CD14-positive monocyte (primary cell): Measurements from ENCODE around the gene OBSCN. TPM values are rescaled to one million over a fixed set of nuclear protein-coding genes. Genes with fewer than 3 reads are reported as not detected.

Experiments
- DNase-seq, 3 donors: peaks; one replicate each; pipeline ENCODE4 v3.0.0-alpha.2; 2011 to 2022
- H2AFZ ChIP-seq: 2 replicates; pipeline ENCODE4 v1.6.0; 2012; ENCODE audit warnings: mild to moderate bottlenecking, low read depth, low read length, inconsistent platforms; ENCODE audit not compliant: insufficient read depth, poor library complexity, severe bottlenecking
- H3K27ac ChIP-seq, 2 donors: 1 replicate in 1 of 2; 2 replicates in 1 of 2; pipeline ENCODE4 v1.5.1; 2012 to 2013; ENCODE audit warnings: low read length in 2 of 2, control low read depth in 1 of 2, inconsistent platforms in 1 of 2, low read depth in 1 of 2, mild to moderate bottlenecking in 1 of 2
- H3K27me3 ChIP-seq, 2 donors: one replicate each; pipeline versions ENCODE4 v1.6.0 to v1.6.1; 2011 to 2013; ENCODE audit warnings: low read length in 2 of 2; ENCODE audit not compliant: control insufficient read depth in 2 of 2, insufficient read depth in 2 of 2
- H3K36me3 ChIP-seq, 2 donors: replicated peaks in 1 of 2; 1 replicate in 1 of 2; 2 replicates in 1 of 2; pipeline versions ENCODE4 v1.5.1 to v1.6.1; 2012 to 2013; ENCODE audit warnings: low read length in 2 of 2, control low read depth in 1 of 2, inconsistent platforms in 1 of 2, mild to moderate bottlenecking in 1 of 2; ENCODE audit not compliant: insufficient read depth in 2 of 2, control insufficient read depth in 1 of 2
- H3K4me1 ChIP-seq, 2 donors: 1 replicate in 1 of 2; 2 replicates in 1 of 2; pipeline versions ENCODE4 v1.5.1 to v1.6.1; 2012 to 2013; ENCODE audit warnings: low read length in 2 of 2, control low read depth in 1 of 2, inconsistent platforms in 1 of 2, mild to moderate bottlenecking in 1 of 2, moderate library complexity in 1 of 2; ENCODE audit not compliant: insufficient read depth in 2 of 2, control insufficient read depth in 1 of 2
- H3K4me2 ChIP-seq: replicated peaks from 2 replicates; pipeline ENCODE3; 2012; ENCODE audit warnings: low read length, moderate library complexity, mild to moderate bottlenecking; ENCODE audit not compliant: poor library complexity, severe bottlenecking; ENCODE audit errors: extremely low read depth
- H3K4me3 ChIP-seq, 3 experiments: fragments of 200-600 bp in 1 of 3; sonication (generic) in 1 of 3; replicated peaks in 1 of 3; 1 replicate in 2 of 3; 2 replicates in 1 of 3; pipeline ENCODE4 v1.5.1; 2011 to 2013; ENCODE audit warnings: low read length in 3 of 3, mild to moderate bottlenecking in 3 of 3, control low read depth in 2 of 3, low read depth in 2 of 3, inconsistent platforms in 1 of 3, moderate library complexity in 1 of 3
- H3K79me2 ChIP-seq: 2 replicates; pipeline ENCODE4 v1.6.0; 2012; ENCODE audit warnings: mild to moderate bottlenecking, control low read depth, inconsistent platforms, low read length, moderate library complexity; ENCODE audit not compliant: insufficient read depth
- H3K9ac ChIP-seq: 2 replicates; pipeline ENCODE4 v1.6.0; 2017; ENCODE audit warnings: low read length, mild to moderate bottlenecking; ENCODE audit not compliant: insufficient read depth, poor library complexity, severe bottlenecking
- H3K9me3 ChIP-seq, 2 donors: replicated peaks in 1 of 2; 1 replicate in 1 of 2; 2 replicates in 1 of 2; pipeline versions ENCODE4 v1.5.1 to v1.6.1; 2012 to 2013; ENCODE audit warnings: low read length in 2 of 2, control low read depth in 1 of 2; ENCODE audit not compliant: control insufficient read depth in 1 of 2, insufficient read depth in 1 of 2
- H4K20me1 ChIP-seq: 2 replicates; pipeline ENCODE4 v1.6.0; 2012; ENCODE audit warnings: mild to moderate bottlenecking, low read length, control low read depth, moderate library complexity; ENCODE audit not compliant: insufficient read depth
- H3K27ac Mint-ChIP-seq, 7 donors: one replicate each; pipeline ENCODE4 v1.8.0; 2020; ENCODE audit warnings: mild to moderate bottlenecking in 7 of 7, mixed read lengths in 7 of 7, moderate library complexity in 6 of 7, inconsistent platforms in 2 of 7
- H3K27me3 Mint-ChIP-seq, 3 donors: one replicate each; pipeline ENCODE4 v1.8.0; 2021 to 2022; ENCODE audit warnings: low read depth in 3 of 3, mild to moderate bottlenecking in 3 of 3, mixed read lengths in 3 of 3, moderate library complexity in 3 of 3, inconsistent platforms in 1 of 3
- H3K36me3 Mint-ChIP-seq, 2 donors: one replicate each; pipeline ENCODE4 v1.8.0; 2020; ENCODE audit warnings: mixed read lengths in 2 of 2, inconsistent platforms in 1 of 2, mild to moderate bottlenecking in 1 of 2
- H3K4me1 Mint-ChIP-seq: one replicate; pipeline ENCODE4 v1.8.0; 2020; ENCODE audit warnings: mild to moderate bottlenecking, mixed read lengths
- H3K4me3 Mint-ChIP-seq, 2 donors: one replicate each; pipeline ENCODE4 v1.8.0; 2020; ENCODE audit warnings: mild to moderate bottlenecking in 2 of 2, mixed read lengths in 2 of 2, moderate library complexity in 1 of 2
- H3K9me3 Mint-ChIP-seq, 7 donors: one replicate each; pipeline ENCODE4 v1.8.0; 2020 to 2022; ENCODE audit warnings: mixed read lengths in 7 of 7, mild to moderate bottlenecking in 6 of 7, moderate library complexity in 6 of 7, inconsistent platforms in 2 of 7
- CTCF ChIP-seq: fragments of 200-600 bp; IDR thresholded peaks from one replicate; pipeline ENCODE4 v1.8.0; 2022; ENCODE audit warnings: antibody characterized with exemption, mild to moderate bottlenecking
- WGBS: methylation state at CpG from one replicate; pipeline ENCODE4 v1.1.5; 2013; ENCODE audit warnings: missing lambda C conversion rate; ENCODE audit not compliant: insufficient coverage; 5-methylcytosine and 5-hydroxymethylcytosine counted together
- intact Hi-C, 2 donors: fragments of 100-400 bp; cut with micrococcal nuclease; formaldehyde crosslinking; loops; one replicate each; pipeline versions ENCODE4 v1.15.0 to v1.15.1; 2023
- polyA plus RNA-seq, 3 donors: library from polyadenylated mRNA; depleted of rRNA in 1 of 3; unstranded in 2 of 3; stranded (reverse) in 1 of 3; fragments of 300-500 nt in 2 of 3; fragments of >200 nt in 1 of 3; fragmentation: Illumina TruSeq in 2 of 3; gene quantifications; 1 replicate in 2 of 3; 2 replicates in 1 of 3; pipeline ENCODE4 v1.2.3, GENCODE V29; 2012 to 2021

The OBSCN gene
- polyA plus RNA-seq, 3 donors: 0.57 to 1.5 (median 0.76) TPM

DNA sequence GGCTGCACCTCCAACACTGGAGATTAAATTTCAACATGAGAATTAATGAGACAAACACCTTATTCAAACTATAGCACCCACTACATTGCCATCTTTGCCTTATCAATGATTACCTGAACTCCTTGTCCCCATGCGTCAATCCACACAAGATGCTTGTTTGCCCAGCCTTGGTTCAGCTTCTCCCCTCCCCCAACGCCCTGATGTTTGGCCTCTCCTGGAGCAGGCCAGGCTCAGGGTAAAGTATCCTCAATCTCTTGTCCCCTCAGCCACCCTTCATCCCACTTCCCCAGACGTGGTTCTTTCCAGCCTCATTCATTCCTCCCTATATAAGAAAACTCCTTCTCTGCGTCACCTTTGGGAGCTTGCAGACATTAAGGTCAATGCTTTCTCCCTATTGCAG is 220.6 kb downstream of the OBSCN start:
- H3K4me2 ChIP-seq: no peak overlapping the region
- peaks cover 9 to 31% (median 29%) of the 10 kb centered on the region in 3 donors for H3K27me3 Mint-ChIP-seq
- H3K4me3 ChIP-seq: no peak overlapping the region
- H3K9me3 Mint-ChIP-seq: peaks cover 2 to 14% (median 11%) of the 10 kb centered on the region in 7 donors
- no peak for TF ChIP-seq CTCF
- H3K4me1 ChIP-seq: no peaks in the 10 kb centered on the region
- no peak overlapping the region for H3K4me3 Mint-ChIP-seq
- H3K36me3 ChIP-seq: no peaks in the 10 kb centered on the region
- DNase-seq: no peak
- no peaks in the 10 kb centered on the region for H3K36me3 Mint-ChIP-seq
- 72% methylated on average over 3 of the region's 4 CpGs for WGBS
- no peak overlapping the region for H2AFZ ChIP-seq
- H4K20me1 ChIP-seq: no peaks in the 10 kb centered on the region
- intact Hi-C loops: no loop called here
- H3K4me1 Mint-ChIP-seq: no peaks in the 10 kb centered on the region
- H3K27me3 ChIP-seq: peaks cover 0 to 6% of the 10 kb centered on the region in 2 donors
- H3K79me2 ChIP-seq: no peaks in the 10 kb centered on the region
- H3K9me3 ChIP-seq: peaks cover 0 to 11% of the 10 kb centered on the region in 2 donors
- H3K27ac ChIP-seq: no peak overlapping the region
- no peak overlapping the region for H3K27ac Mint-ChIP-seq
- H3K9ac ChIP-seq: no peak overlapping the region

Other genes starting within 250 kb of the OBSCN start
- not detected for gene WNT3A, start 201.0 kb upstream of the OBSCN start, polyA plus RNA-seq
- 100 to 1,000 TPM; 580 to 789 (median 603) TPM for gene ARF1, start 125.3 kb upstream of the OBSCN start, polyA plus RNA-seq
- gene C1orf35, start 104.7 kb upstream of the OBSCN start, polyA plus RNA-seq: 10 to 100 TPM in 2 of 3 donors, 1 to 10 TPM in 1; 6.9 to 34.2 (median 10.6) TPM
- gene MRPL55, start 98.7 kb upstream of the OBSCN start, polyA plus RNA-seq: 100 to 1,000 TPM in 2 of 3 donors, 10 to 100 TPM in 1; 99.8 to 277 (median 104) TPM
- 100 to 1,000 TPM; 262 to 391 (median 316) TPM for gene GUK1, start 67.8 kb upstream of the OBSCN start, polyA plus RNA-seq
- under 1 TPM in 1 of 3 donors, not detected in 2; 0.15 TPM for gene GJC2, start 58.1 kb upstream of the OBSCN start, polyA plus RNA-seq
- 1 to 10 TPM; 1.6 to 2.1 (median 1.7) TPM for gene IBA57, start 42.2 kb upstream of the OBSCN start, polyA plus RNA-seq
- 10 to 100 TPM in 1 of 3 donors, 1 to 10 TPM in 2; 9.1 to 25.7 (median 9.4) TPM for gene TRIM11, start 198.8 kb downstream of the OBSCN start, polyA plus RNA-seq
- not detected for gene TRIM17, start 208.8 kb downstream of the OBSCN start, polyA plus RNA-seq